Glomerular visceral epithelial cell (primary cell): ENCODE measurements around the gene IYD.
"Not testable (repeated sequence)": the region's sequence is repeated elsewhere in the genome, so short reads cannot be mapped to it uniquely, and the experiment has no call there.

Experiments used
- DNase-seq: peaks from one replicate; pipeline ENCODE4 v3.0.0-alpha.2; 2016; ENCODE audit errors: extremely low spot score

Gene IYD

DNA sequence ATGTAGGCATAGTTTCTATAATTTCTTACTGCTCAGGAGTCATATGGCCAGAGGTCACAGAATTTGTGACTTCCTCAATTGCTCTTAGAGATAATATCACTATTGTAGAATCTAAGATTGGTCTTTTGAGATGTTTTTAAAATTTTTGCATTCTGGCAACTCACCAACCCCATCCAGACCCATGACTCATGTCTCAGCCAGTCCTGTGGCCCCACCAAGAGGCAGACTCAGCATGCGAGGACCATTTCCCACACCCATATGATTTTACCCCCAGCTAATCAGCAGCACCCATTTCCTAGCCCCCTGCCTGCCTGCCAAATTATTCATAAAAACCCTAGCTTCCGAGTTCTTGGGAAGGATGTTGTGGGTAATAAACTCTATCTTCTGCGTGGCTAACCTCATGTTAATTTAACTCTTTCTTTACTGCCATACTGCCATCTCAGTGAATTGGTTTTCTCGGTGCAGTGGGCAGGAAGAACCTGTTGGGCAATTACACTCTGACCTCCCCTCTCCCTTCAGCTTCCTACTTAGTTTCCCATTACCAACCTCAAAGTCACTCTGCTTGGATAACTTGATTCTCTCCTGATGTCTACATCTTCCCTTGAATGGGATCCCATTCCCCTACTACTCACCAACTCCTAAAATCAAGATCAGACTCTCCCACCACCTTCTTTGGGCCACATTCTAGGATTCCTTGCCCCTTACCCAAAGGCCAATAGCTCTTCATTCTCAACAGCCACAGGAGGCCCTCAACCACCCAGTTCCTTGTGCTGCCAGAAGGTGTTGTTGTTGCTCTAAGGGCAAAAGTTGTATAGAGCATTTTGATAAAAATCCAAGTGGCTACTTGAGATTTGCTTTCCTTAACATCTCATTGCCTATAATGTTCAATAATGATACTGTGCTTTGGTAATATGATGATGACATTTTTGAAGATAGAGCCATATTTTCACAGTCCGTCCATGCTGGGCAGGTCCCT, 16.2 kb upstream of the IYD start:
- peak; percentile 52 for DNase-seq

GRCh38 chr6:150353445-150353844, 15.4 kb upstream of the IYD start:
- no peak for DNase-seq

DNA sequence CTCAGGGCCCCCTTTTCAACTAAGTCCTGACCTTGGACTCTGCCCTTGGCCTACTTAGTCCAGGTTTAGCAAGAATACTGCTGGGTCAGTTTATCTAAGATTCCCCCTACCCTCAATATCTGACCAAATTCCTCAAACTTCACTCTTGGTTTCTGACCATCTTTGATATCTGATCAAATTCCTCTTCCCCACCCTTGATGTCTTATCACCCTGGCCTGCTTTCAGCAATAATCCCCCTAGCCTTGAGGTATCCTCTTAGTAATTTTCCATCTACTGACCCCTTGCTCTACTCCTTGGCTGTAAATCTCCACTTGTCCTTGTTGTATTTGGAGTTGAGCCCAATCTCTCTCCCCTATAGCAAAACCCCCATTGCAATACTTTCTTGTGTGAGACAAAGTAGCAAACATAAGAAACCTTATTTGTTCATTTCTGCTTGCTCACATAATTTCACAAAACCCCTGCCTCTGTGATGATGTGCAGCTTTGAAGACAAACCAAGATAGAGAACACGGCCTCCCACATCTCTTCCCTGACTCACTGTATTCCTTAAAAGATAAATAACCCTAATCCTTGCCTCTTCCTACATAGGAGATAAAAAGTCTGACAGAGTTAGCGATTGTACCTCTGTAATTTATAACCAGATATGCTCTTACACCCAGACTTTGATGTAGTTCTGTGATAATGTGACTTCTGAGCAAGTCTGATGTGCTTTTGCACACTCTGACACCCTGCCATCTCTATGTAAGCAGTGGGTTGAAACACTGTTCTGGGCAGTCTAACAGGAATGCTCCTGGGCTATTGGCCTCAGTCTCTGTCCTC, 13.8 kb upstream of the IYD start:
- DNase-seq: no peak

DNA sequence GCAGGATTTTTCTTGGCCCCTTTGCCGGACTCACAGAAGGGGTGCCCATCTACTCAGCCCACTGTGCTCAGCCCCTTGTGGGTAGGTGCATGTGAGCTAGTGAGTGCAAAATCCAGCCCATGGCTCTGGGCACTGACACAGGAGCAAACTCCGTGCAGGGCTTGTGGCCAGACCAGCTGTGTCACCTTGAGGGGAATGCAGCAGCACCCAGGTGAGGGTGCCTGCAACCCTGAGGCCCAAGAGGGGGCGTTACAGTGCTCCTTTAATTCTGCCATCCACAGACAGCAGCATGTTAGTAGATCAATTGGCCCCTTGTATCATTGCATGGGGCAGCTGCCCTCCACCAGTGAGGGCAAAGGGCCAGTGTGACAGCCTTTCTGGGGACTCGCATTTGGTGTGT, 12.9 kb upstream of the IYD start:
- no peak for DNase-seq

DNA sequence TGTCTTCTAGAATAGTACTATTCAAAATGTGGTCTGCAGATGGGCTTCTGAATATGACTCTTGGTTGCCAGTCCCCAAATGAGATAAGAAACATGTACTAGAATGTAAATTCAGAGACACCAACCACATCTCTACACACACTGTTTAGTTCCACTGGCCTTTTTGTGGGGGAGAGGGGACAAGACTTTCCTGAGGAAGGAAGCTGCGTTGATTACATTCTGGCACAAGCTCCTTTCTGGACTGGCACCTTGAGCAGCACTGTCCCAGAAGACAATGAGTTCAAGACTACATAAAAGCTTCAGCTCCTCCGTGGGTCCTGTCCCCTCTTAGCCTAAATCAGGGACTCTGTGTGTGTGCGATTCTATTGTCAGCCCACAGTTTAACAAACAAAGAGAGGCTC, 6.9 kb upstream of the IYD start:
- DNase-seq: no peak

- DNase-seq: no peak
Observed at GRCh38 chr6:150363733-150364132, 5.1 kb upstream of the IYD start.

DNA sequence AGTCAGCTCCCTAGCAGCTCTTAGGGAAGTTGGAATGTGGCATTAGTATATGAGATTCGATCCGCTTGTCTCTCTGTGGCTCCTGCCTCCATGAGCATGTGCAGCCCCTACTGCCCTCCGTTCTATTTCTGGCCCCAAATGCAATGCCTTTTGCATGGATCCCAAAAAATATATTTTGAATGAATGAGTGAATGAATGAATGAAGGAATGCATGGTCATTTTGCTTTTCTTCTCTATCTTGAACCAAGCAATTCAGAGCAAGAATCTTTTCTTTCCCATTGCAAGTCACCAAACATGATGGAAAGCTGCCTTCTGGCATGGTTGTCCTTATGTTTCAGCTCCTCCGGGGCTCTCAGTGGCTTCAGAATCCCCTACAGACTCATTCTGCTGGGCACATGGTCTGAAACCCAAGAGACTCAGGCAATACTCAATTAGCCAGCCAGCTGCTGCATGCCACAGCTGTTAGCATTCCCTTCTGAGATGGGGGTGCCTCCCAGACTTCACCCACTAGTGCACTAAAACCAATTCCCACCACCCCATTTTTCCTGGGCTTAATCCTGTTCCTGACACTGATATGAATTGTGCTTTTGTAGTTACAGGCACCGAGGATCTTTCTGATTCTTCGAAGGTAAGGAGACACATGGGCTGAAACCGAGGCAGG, 2.6 kb upstream of the IYD start:
- no peak for DNase-seq

- DNase-seq: no peak
Observed at GRCh38 chr6:150369408-150369807, 596 bp downstream of the IYD start.

DNA sequence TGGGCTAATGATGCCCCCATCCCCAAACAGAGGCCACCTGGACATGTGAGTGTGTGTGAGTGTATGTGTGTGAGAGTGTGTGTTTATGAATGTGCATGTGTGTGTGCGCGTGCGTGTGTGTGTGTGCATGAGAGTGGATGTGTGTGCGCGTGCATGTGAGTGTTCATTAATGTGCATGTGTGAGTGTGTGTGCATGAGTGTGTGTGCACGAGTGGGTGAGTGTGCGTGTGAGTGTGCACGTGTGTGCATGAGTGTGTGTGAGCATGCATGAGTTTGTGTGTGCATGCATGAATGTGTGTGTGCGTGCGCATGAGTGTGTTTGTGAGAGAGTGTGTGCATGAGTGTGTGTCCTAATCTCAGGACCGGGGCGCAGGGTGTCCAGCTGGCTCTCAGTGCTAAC, 1.3 kb downstream of the IYD start:
- no peak for DNase-seq

DNA sequence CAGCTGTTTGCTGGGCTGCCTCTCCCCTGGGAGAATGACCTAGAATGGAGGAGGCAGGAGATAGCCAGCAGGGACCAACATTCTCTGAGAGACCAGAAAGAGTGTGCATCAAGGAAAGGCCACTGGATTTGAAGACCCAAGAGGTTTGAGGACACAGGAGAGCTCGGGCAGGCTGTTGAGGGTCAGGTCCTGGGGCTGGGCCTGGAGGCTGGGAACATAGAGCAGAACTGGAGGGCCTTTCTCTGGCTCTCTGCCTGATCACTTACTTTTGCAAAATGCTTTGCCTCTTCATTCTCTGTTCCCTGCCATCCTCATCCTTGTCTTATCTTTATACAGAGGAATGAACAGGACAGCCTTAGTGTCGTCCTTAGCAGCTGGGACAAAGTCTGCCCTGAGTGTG, 2.5 kb downstream of the IYD start:
- DNase-seq: no peak

DNA sequence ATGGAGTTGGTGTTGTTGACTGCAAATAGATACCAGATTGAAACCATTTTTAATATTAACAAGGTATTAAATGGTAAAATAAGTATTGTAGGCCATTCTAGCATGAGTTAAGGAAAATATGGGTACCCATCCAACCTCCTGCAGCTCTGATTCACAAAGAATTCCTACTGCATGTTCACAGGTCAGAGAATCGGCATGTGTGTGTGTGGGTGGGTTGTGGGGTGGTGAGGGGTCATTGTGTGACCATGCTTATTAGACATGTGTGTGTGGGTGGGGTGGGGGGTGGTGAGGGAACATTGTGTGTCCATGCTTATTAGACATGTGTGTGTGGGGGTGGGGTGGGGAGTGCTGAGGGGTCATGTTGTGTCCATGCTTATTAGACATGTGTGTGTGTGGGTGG, 3.2 kb downstream of the IYD start:
- no peak for DNase-seq

GRCh38 chr6:150373260-150373701, 4.5 kb downstream of the IYD start:
- DNase-seq: no peak

DNA sequence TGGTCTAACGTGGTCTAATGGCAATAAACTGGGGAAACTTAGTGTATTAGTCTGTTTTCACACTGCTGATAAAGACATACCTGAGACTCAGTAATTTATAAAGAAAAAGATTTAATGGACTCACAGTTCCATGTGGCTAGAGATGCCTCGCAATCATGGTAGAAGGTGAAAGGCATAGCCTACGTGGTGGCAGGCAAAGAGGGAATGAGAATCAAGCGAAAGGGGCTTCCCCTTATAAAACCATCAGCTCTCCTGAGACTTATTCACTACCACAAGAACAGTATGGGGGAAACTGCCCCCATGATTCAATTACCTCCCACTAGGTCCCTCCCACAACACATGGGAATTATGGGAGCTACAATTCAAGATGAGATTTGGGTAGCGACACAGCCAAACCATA, 5.5 kb downstream of the IYD start:
- DNase-seq: not testable (repeated sequence)

DNA sequence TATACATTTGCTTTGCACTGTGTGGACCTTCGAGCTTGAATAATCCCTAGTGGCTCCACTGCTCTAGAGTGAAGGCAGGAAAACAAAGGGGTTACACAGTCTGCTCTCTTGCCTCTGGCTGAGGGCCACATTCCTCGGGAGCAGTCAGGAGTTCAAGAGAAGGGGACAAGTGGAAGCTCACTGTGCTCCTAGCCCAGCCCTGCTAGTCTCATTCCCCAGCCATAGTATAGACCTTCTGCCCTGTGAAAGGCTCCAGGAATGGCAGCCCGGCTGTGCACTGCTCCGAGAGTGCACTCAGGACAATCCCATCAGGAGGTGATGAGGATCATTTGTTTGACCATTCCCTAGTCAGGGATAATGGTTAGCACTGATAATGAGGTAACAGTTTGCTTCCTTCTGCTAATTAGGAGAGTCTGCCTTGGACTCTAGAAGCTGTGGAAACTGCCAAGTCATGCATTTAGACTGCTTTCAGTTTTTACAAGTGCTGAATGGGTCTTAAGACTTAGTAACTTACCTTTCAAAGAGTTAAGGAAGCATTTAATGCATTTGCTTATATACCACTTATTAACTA, 8.5 kb downstream of the IYD start:
- peak; percentile 73 for DNase-seq

DNA sequence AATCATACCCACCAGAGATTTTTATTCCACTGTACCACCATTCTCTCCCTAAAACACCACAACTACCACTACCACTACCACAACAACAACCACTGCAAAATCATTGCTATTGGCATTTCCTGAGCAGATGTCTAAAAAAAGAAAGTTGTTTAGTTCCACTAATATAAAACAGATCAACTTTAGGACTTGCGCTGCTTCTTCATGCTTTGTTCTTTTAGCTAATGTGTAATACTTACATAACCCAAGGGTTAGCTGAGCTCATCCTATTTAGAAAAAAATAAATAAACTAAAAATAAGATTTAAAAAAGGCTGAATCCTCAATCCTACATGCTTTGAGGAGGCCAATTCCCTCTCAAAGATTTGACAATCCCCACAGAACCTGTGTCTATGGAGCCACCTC, 11.4 kb downstream of the IYD start:
- DNase-seq: no peak

- DNase-seq: no peak
Observed at GRCh38 chr6:150382171-150382570, 13.4 kb downstream of the IYD start.

DNA sequence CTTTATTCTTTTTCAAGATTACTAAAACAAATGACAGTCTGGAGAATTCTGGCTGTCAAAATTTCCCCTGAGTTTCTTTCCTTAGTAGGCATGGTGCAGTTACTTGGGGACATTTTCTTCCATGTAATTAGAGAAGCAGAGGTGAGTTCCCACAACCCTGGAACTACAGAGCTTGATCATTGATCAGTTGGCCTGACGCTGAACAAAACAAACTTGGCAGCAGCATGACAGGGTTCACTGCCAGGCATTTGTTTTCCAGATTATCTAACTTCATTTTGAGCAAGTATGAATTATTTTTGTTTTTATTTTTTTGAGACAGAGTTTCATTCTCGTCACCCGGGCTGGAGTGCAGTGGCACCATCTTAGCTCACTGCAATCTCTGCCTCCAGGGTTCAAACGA, 22.6 kb downstream of the IYD start:
- no peak for DNase-seq

DNA sequence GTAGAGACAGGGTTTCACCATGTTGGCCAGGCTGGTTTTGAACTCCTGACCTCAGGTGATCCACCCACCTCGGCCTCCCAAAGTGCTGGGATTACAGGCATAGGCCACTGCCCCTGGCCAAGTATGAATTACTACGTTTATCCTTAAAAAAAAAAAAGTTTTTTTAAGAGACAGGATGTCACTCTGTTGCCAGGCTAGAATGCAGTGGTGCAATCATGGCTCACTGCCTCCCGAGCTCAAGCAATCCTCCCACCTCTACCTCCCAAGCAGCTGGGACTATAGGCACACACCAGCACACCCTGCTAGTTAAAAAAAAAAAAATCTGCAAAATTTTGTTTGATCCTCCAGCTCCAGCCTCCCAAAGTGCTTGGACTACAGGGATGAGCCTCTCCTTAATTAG, 23.1 kb downstream of the IYD start:
- no peak for DNase-seq

- no peak for DNase-seq
Observed at GRCh38 chr6:150392452-150393220, 23.8 kb downstream of the IYD start.

- no peak for DNase-seq
Observed at GRCh38 chr6:150394053-150394898, 25.5 kb downstream of the IYD start.
